T-helper 2 cell (primary cell): ENCODE results near the gene POLD3.
A peak's percentile ranks its signal among the peaks of the same experiment; 100 is the strongest.

Source experiments
- DNase-seq, 5 experiments: peaks; one replicate each; pipeline versions ENCODE4 v3.0.0 to v3.0.0-alpha.2; 2012 to 2022

Gene POLD3

DNA sequence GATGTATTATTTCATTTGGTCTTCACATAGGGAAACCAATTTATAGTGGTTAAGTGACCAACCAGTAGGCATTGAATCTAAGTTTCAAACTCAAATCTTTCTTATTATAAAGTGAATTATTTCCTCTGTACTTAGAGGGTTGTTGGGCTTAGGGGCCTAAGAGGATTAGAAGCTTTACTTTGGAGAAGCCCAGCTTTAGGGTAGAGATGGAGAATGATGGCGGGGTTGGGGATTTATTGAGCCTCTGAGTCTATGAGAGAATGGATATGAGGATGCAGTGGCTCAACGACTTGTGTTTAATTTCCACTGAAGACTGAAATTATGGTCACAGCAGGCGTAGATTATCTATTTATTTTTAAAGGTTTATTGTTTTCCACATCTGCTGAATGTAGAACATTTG is 83.4 kb downstream of the POLD3 start:
- no peak for DNase-seq

DNA sequence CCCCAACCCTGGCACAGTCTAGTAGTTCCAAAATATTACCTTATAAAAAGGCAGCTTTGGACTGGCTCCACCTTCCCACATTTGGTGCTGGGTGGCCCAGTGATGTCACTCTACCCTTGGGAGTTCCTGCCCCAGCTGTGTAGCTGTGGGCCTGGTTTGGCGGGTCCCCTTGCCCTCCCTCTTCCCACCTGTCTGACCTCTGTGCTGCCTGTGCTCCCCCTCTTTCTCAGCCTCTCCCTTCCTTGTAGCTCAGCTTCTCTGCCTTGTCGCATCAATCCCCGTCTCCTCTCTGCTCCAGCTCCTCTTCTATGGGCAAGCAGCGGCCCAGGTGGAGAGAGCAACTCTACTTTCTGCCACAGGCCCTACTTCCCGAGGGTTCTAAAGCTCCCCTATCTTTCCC is 84.2 kb downstream of the POLD3 start:
- no peak for DNase-seq

DNA sequence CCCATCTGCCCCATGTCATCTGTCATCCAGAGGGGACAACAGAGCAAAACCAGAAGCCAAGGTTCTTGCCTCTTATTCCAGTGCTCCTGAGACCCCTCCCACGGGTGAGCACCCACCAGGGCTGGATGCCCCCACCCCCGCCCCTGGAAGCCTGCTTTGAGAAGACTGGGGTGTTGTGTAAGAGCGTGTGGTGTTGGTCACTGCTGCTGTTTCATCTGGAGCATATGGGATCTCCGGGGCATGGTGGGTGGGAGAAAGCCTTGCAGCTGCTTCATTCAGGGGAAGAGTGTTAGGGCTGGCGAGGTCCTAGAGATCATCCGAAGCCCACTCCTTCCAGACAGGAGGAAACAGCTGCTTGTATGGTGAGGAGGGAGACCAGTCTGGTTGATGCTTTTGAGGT is 84.7 kb downstream of the POLD3 start:
- no peak for DNase-seq

DNA sequence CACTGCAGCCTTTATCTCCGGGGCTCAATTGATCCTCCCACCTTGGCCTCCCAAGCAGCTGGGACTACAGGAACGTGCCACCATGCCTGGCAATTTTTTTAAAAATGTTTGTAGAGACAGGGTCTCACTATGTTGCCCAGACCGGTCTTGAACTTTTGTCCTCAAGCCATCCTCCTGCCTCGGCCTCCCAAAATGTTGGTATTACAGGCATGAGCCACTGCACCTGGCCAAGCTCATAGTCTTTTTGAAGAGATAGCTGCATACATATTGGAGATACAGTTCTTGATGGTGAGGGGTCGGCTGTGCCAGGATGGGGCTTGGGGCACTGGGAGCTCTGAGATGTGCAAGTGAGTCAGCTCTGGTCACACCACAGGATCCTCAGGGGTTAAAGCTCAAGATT is 85.7 kb downstream of the POLD3 start:
- DNase-seq, result no peak

DNA sequence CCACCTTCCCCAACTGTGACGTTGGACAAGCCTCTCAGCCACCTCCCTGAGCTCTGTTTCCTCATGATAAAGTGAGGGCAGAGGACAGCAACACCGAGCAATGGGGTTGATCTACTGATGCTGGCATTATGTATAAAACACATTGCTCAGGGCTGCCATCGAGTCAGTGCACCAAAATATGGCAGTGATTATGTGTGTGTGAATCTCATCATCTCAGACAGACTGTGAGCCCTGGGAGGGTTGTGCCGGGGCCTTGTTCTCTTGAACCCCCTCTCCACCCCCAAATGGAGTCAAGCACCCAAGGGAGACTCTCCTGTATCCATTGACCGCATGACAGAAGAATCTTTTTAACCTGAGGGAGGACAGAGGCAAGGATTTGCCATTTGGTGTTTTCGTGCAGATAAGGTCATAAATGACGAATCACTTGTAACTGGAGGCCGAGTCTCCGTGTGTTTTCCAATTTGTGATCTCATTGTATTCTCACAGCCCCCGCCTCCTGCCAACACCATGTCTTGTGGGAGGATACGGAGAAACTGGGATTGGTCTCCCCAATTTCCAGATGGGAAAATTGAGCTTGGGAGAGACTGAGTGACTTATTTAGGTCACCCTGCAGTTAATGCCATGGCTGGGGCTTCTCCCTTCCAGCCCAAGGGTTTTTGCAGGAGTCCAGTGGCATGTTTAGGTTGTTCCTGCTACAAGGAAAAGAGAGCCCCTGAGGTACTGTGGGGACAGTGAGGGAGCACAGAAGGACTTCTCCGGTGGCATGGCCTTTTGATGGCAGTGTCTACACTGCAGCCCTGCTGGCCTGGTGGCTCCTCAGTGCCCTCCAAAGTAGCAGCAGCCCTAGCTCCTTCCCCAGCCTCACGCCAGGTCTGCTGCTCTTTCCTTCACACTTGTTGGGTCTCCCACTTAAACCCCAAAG is 86.5 kb downstream of the POLD3 start:
- no peak for DNase-seq

DNA sequence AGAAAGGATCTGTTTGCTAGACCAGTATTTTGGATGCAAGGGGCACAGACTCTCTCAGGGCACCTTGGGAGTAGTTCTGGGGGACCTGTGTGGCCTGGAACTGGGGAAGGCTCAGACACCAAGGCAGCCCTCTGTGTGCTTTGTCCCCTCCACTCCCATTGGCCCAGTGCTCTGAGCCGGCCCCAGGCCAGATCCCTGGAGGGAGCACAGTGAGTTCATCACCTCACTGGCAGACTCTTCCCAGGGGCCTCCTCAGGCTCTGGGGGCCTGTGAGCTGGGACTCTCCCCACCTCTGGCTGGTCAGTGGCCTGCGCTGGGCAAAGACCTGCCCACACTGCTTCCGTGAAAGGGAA is 87.1 kb downstream of the POLD3 start:
- DNase-seq, result no peak

DNA sequence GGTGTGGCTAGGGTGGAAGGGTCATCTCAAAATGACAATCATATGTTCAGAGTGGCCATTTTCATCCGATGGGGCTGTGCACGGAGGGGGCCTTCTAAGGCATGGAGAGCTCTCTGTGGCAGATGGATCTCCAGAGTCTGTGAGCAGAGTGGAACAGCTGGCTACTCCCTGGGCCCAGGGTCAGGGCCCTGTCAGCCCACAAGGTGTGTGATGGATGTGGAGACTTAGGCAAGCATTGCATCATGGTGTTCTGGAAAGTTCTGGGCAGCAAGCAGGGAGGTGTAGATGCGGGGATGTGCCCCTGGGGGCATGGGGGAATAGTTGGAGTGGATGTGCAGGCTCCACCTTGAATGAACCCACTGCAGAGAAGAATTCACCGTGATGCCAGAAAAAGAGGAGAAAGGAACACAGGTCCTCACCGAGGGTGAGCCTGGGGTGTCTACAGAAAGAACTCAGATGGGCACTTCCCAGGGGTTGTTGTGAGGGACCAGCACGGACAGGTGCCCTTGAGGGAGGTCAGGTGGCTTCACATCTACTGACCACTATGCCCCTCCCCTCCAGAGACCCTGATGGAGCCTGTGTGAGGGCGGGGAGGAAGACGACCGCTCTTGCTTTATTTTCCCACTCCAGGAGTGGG is 87.8 kb downstream of the POLD3 start:
- no peak for DNase-seq

DNA sequence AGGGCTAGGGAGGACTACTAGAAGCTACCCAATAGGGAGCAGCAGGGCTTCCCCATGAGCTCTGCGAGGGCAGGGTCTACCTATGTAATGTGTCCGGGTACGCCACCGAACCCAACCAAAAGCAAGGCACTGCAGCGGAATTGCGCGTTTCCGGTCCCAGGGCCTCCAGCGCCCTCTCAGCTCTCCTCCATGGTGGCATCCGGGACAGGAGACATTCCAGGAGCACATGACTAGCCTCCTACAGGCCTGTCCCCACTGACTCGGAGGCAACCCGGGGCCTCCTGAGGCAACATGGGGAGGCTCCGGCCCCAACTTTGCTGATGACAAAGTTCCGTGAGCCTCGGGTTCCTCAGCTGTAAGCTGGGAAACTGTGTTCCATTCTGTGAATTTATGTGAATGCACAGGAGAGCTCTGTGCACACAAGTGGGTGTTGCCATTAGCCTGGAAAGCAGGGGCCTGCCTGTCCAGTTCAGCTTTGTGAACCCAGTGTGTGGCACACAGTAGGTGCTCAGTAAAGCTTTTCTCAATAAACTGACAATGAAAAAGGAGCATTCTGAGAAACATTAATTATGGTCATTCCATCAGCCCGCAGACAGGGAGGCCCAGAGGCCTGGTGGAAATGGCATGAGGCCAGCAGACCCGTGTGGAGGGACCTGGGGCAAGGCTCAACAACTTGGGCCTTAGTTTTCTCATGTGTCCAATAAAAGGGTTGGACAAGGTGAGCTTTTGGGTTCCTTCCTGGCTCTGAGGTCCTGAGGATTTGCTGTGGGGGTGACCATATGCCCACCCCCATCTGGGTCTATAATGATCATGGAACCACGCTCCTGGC is 88.5 kb downstream of the POLD3 start:
- DNase-seq, result no peak

DNA sequence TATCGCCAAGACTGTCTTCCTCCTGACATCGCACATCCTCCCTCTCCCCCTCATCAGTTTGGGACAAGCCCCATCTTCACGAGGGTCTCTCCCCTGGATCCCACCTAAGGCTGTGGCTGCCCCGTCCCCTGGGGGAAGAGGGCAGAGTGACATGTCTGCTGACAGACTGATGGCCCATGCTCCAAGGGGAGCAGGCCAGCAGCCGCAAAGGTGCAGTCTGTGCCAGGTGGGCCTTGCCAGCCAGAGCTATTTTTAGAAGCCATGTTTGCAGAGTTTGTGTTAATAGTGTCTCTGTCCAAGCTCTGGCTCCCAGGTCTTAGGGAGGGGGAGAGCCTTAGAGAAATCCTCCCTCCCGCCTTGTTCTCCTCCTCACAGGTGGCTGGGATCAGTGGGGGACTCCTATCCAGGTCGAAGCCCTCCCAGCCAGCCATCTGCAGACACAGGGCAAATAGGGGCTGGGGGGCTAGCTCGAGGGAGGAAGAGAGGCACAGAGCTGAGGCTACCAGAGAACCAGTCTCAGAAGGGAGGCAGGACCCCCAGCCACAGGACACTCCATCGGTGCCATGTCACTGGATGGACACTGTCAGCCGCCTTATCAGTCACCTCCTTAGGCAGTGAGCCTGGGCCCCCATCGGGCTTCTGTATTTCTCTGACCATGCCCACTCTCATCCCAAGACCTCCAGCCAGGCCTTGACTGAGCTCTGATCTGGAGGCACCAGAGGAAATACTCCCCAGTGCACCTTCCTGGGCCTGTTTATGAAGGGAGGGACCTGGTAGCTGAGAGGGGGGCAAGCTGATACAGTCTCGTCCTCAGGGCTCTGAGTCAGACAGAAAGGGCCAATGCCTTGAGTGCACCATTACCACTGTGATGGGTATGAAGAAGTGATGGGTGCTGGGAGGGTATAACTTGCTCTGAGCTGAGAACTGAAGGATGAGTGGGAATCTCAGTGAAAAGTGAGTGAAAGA is 89.6 kb downstream of the POLD3 start:
- DNase-seq, result no peak

DNA sequence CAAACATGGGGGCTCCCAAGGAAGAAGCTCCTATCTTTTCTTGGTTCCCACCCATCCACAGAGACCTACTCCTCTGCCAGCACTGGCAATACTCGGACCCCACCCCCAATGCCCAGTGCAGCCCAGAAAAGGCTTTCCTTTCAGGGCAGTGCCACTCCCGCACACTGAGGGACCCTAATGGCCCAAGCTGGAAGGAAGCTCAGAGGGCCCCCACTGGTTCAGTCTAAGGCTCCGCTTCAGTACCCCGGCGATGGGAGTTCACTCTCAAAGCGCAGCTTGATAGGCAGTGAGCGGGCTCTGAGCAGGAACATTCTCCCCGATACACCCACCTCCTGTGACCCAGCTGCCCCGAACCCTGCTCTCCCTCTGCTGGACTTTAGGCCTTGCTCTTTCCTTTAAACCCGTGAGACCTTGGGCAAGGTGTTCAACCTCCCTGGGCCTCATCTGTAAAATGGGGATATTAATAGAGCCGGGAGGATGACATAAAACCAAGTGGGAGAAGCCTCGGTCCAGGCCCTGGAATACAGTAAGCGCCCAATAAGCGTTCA is 90.4 kb downstream of the POLD3 start:
- no peak for DNase-seq

DNA sequence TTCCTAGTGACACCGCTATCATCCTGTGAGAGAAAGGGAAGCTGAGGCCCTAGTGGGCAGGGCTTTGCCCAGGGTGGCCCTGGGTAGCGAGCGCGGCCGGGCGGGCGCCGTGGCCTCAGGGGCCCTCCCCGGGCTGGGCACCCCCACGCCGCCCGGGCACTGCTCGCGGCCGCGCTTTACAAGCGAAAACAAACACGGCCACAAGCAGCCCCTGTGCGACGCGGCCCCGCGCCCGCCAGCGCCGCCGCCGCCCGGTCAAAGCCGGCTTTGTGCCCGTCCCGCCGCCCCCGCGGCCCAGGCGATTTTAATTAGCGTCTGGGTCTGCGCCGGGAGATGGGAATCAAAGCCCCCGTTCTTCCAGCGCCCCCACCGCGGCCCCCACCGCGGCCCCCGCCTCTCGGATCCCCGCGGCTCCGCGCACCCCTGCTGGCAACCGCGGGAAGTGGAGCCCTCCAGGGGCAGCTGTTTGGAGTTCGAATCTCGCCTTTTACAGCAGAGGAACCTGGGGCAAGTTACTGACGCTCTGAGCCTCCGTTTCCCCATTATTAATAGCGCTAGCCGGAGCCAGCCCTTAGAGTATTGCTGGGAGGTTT is 91.0 kb downstream of the POLD3 start:
- DNase-seq, result no peak

DNA sequence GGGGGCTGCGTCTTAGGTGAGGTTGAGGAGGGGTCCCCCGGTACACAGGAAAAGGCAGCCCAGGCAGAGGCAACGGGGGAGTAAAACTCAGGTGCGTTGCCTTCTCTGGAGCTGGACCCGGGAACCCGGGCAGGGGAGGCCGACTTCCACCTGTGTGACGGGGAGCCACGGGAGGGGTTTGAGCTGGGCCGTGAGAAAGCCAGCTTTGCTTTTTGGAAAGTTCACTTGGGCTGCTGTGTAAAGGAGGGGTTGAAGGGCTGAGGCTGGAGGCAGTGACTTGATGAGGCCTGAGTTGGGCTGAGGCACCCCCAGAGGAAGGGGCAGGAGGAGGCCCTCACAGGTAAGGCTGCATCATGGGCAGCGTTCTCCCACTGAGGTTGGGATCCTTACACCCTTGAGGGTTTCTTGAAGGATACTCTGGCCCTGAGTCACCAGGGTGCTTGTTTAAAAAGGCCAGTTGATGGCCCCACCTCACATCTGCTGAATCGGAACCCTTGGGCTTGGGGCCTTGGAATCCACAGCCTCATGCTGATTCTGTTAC is 91.6 kb downstream of the POLD3 start:
- no peak for DNase-seq

DNA sequence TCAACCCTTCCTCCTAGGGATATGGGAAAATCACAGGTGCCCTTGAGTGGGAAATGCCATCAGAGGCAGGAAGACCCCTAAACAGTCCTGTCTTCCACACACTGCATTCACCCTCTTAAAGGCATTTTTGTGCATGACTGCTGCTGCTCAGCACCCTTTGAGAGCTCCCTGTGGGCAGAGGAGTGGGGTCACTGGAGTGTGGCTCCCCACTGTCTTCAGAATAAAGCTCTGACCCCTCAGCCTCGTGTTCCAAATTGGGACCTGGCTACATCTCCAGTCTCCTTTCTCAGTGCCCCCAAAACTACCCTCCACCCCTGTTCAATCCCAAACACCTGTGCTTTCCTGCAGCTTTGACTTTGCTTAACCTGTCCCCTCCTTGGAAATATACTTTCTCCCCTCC is 92.3 kb downstream of the POLD3 start:
- no peak for DNase-seq

DNA sequence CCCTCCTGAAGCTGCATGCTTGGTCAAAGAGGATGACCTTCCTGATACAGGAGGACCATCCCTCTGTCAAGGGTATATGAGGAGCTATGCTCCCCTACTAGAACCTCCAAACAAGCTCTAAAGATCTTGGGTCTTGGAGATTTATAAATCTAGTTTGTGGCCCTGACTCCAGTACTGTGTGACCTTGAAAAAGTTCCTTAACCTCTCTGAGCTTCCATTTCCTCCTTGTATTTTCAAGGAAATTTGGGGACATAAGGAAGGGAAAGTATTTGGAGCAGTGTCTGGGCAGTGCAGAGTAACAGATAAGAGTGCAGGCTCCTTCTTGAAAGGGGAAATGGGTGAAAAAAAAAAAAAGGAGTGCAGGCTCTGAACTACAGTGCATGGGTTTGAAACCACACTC is 93.0 kb downstream of the POLD3 start:
- no peak for DNase-seq

DNA sequence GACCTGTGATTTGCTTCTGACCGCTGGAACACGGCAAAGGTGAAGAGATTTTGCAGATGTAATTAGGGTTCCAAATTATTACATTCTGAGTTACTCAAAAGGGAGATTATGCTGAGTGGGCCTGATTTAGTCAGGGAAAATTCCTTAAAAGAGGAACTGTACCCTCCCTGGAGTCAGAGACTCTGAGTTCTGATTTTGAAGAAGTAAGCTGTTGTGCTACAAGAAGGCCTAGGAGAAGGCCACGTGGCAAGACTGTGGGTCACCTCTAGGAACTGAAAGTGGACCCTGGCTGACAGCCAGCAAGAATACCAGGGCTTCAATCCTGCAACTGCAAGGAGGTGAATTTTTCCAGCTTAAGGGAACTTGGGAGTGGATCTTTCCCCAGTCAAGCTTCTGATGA is 93.5 kb downstream of the POLD3 start:
- no peak for DNase-seq

DNA sequence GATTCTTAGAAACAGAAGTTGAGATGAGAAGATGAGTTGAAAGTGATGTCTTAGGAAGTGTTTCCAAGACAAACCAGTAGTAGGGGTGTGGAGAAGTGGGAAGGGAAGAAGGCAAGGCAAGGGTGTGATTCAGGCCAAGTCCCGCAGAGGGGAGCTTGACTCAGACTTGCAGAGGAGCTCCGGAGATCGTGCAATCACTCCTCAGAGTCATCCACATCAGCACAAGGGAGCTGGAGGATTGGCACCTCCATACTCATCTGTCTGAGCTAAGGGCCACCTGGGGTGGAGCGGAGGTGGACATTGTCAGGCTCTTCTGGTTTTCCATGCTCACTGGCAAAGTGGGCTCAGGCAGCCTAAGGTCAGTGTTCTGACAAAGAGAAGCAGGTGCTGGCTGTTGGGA is 94.4 kb downstream of the POLD3 start:
- no peak for DNase-seq

DNA sequence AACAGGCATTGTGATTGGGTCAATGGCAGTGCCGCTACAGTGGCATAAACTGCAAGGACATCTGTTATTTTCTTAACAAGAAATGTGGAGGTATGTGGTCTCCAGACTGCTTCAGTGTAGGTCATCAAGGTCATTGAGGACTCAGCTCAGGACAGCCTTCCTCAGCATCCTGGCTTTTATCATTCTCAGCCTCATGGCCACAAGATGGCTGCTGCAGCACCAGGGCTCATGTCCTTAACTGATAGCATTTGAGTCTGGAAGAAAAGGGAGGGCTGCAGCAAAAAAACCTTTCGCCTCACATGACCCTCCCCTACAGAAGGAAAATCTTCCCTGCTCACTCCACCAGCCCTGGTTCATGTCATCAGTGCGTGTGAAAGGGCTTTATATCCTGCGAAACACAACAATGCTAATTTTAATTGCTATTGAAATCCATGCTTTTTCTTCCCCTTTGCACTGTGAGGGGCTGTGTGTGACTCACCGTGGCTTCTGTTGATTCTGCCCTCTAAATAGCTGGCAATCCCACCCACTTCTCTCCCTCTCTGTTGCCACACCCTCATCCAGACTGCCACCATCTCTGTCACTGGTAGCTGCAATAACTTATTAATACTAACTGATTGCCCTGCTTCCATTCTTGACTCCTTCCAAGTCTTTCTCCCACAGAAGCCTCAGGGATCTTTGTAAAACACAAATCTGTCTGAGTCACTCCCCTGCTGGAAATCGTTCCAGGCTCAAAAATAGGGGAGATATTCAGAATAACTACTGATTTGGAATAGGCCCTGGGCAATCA is 95.0 kb downstream of the POLD3 start:
- no peak for DNase-seq

DNA sequence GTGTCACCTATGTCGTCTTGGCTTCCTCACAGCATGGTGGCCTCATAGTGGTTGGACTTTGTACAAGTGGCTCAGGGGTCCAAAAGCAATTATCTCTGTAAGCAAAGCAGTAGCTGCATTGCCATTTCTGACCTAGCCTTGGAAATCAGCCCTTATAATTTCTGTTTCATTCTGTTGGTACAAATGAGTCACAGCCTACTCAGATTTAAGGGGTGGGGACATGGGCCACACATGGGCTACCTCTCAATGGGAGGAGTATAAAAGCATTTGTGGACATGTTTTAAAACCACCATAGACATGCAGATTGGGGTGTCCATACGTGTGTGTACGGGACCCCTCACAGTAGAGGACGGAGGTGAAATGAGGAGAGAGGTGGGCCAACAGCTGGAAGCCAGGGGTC is 97.3 kb downstream of the POLD3 start:
- no peak for DNase-seq

DNA sequence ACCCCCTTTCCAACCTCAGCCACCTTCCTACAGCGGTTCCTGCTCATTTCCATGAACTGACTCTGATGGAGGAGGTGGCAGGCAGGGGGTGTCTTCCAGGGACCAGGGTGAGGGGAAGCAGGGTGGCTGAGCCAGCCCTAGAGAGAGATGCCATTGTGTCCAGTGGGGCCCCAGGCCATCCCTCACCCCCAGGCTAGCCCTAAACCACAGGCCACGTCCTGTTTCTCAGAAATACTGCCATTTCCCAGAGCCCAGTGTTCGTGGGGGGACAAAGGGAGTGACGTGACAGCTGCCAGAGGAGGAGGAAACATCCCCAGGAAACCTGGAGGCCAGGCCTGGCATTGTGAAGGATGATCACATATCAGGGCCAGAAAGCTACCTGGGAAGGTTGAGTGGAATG is 99.4 kb downstream of the POLD3 start:
- DNase-seq, result peak in 1 of 5 experiments; percentile 6
